ENCODE results near the gene TNFAIP1. TPM values are rescaled to one million over a fixed set of nuclear protein-coding genes. Genes with fewer than 3 reads are reported as not detected.

Gene TNFAIP1
- total RNA-seq, 1 experiment from 2014 or later = 21.8 TPM

DNA sequence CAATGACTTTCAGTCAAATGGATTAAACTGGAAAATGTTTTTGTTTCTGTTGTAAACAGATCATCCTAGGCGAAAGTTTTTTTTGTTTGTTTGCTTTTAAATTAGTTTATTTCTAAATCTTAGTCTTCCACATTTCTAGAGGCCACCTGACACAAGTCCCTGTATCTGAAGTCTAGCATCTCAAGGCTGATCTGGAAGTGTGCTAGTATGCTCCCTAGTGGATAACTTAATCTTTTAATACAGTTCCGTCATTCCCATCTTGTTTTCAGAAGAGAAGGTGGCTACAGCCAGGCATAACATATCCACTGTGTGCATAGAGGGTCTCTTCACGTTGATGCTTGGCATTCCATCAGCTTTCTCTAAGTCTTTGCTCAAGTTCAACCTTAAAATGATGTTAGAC, 7.9 kb upstream of the TNFAIP1 start:
- Histone ChIP-seq H3K4me2 (ENCODE audit: insufficient read depth, insufficient read length, low read length) (no peak overlapping the region), H2BK120ac (ENCODE audit: low read depth, low read length, poor library complexity, severe bottlenecking) (no peak overlapping the region), H4K5ac (ENCODE audit: insufficient read length, low read depth, low read length) (no peak overlapping the region), H3K23me2 (ENCODE audit: insufficient read length, low read depth, low read length, poor library complexity, severe bottlenecking) (no peaks in the 10 kb centered on the region), H3K23ac (ENCODE audit: insufficient read length, low read depth, low read length) (no peak overlapping the region), H2BK5ac (ENCODE audit: insufficient read length, low read length) (no peak overlapping the region), H3K18ac (ENCODE audit: insufficient read length, low read depth, low read length) (no peak overlapping the region), H2BK20ac (ENCODE audit: low read depth, low read length, poor library complexity, severe bottlenecking) (no peak overlapping the region), H3K79me2 (ENCODE audit: insufficient read depth, low read length) (peaks cover 23% of the 10 kb centered on the region; the same call in 1 of the 2 replicates), H3T11ph (ENCODE audit: low read length) (no peak overlapping the region), H4K8ac (replicated peaks; ENCODE audit: insufficient read length, low read depth, low read length) (no peak overlapping the region), H3K27ac (ENCODE audit: insufficient read length, low read depth, low read length) (no peak overlapping the region), H2AFZ (ENCODE audit: low read length) (no peak overlapping the region), H3K9me3 (ENCODE audit: control insufficient read depth, low read depth, low read length) (no peaks in the 10 kb centered on the region), H3K79me1 (ENCODE audit: insufficient read depth, low read depth, low read length, poor library complexity, severe bottlenecking) (peaks cover 9% of the 10 kb centered on the region), H3K27me3 (ENCODE audit: insufficient read depth, low read length) (no peaks in the 10 kb centered on the region), H4K20me1 (ENCODE audit: control insufficient read depth, insufficient read depth, insufficient read length) (peaks cover 3% of the 10 kb centered on the region), H2AK5ac (ENCODE audit: insufficient read length, low read length) (no peak overlapping the region), H4K91ac (ENCODE audit: insufficient read length, low read depth, low read length) (no peak overlapping the region), H3K9ac (ENCODE audit: extremely low read depth, insufficient read length, low read length) (no peak overlapping the region), H3K56ac (ENCODE audit: insufficient read length, low read depth, low read length) (no peak overlapping the region), H2BK12ac (ENCODE audit: insufficient read length, low read depth, low read length) (no peak overlapping the region), H3K4me1 (ENCODE audit: insufficient read depth, low read length) (no peaks in the 10 kb centered on the region), H3K14ac (ENCODE audit: insufficient read depth, low read length) (no peak overlapping the region), H2BK15ac (ENCODE audit: low read depth, low read length) (no peak overlapping the region), H3K4ac (ENCODE audit: low read depth, low read length) (no peak overlapping the region)
- Mint-ChIP-seq H3K4me1 (peaks cover 5 to 6% of the 10 kb centered on the region in 2 experiments), H3K27ac (no peak overlapping the region), H3K36me3 (ENCODE audit: insufficient read depth in 1 of 3, low read depth in 3 of 3) (peaks cover 22 to 44% (median 40%) of the 10 kb centered on the region in 3 experiments; a peak in 6 of 7 replicates), H3K9me3 (no peaks in the 10 kb centered on the region), H3K4me3 (no peak overlapping the region), H3K27me3 (ENCODE audit: low read depth) (no peaks in the 10 kb centered on the region)
- WGBS (ENCODE audit: extremely low coverage, insufficient read length, low lambda C conversion rate) = no CpG with 5 or more reads among the region's 3 CpGs
- peak; percentile 18 for DNase-seq
- TF ChIP-seq, protein P1, sequence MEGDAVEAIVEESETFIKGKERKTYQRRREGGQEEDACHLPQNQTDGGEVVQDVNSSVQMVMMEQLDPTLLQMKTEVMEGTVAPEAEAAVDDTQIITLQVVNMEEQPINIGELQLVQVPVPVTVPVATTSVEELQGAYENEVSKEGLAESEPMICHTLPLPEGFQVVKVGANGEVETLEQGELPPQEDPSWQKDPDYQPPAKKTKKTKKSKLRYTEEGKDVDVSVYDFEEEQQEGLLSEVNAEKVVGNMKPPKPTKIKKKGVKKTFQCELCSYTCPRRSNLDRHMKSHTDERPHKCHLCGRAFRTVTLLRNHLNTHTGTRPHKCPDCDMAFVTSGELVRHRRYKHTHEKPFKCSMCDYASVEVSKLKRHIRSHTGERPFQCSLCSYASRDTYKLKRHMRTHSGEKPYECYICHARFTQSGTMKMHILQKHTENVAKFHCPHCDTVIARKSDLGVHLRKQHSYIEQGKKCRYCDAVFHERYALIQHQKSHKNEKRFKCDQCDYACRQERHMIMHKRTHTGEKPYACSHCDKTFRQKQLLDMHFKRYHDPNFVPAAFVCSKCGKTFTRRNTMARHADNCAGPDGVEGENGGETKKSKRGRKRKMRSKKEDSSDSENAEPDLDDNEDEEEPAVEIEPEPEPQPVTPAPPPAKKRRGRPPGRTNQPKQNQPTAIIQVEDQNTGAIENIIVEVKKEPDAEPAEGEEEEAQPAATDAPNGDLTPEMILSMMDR (conservative IDR thresholded peaks at IDR 0.05) = 0 out of 3 replicates have a peak, but pooled peaks have one; percentile 9
